ENCODE results near the gene GNG14. TPM values are rescaled to one million over a fixed set of nuclear protein-coding genes. Genes with fewer than 3 reads are reported as not detected.
"Not testable (repeated sequence)": the region's sequence is repeated elsewhere in the genome, so short reads cannot be mapped to it uniquely, and the experiment has no call there.

Gene GNG14
- not detected for total RNA-seq

DNA sequence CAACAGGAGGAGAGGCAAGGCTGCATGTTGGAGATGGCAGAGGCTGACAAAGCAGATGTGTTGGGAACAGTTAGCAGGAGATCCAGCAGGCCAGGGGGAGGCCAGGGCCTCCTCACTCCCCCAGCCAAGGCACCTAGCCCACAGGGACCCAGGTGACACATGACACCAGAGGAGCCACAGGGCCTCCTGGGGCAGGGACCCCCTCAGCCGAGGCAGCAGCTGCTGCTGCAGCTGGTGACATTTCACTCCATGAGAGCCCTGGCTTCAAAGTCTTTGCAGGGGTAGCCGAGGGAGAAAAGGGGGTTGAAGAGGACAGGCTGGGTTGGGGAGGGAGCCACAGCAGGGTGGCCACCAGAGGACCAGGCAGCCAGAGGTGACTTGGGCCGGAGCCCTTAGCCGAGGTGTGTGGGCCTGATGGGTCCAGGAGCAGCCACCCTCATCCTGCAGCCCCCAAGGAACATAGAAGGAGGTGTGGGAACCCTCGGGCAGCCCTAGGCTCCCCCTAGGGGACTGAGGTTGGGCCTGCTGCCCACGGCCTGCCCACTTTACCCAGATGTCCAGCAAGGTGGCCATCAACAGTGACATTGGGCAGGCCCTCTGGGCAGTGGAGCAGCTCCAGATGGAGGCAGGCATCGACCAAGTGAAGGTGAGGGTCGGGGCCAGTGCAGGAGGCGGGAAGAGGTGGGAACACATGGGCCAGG, at the start of gene GNG14:
Gene GNG14 (plus strand): TSS at position 503 of the 701 bp plus-strand sequence. CDS start 51 bp downstream, at position 554.
- Mint-ChIP-seq H3K4me1 (ENCODE audit: low read depth) (no peaks in the 10 kb centered on the region), H3K4me3 (no peak within 1 kb of the TSS), H3K9me3 (no peaks in the 10 kb centered on the region), H3K27me3 (ENCODE audit: low read depth) (no peaks in the 10 kb centered on the region), H3K36me3 (ENCODE audit: insufficient read depth) (peaks cover 2% of the 10 kb centered on the region)
- DNase-seq (no peak), ATAC-seq (no peak)

DNA sequence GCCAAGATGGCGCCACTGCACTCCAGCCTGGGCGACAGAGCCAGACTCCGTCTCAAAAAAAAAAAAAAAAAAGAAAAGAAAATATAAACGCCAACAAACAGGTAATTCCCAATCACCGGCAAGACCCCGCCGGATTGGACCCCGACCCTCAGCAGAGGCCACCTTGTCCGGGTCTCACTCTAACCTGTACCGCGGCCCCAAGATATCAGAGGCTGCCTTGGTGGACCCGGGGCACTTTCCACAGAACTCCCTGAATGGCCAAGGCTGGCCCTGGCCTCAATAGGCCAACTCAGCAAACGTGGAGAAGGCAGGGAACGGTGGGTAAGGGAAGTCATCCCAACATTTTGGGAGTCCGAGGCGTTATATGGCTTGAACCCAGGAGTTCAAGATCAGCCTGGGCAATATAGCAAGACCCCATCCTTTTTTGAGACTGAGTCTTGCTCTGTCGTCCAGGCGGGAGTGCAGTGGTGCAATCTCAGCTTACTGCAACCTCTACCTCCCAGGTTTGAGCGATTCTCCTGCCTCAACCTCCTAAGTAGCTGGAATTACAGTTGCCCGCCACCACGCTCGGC, 49.1 kb upstream of the GNG14 start:
- no peak overlapping the region for H3K4me3 Mint-ChIP-seq
- no peaks in the 10 kb centered on the region for H3K9me3 Mint-ChIP-seq
- H3K36me3 Mint-ChIP-seq (ENCODE audit: insufficient read depth), result peaks cover 8% of the 10 kb centered on the region
- DNase-seq (no peak), ATAC-seq (no peak)
- H3K27me3 Mint-ChIP-seq (ENCODE audit: low read depth), result no peaks in the 10 kb centered on the region
- peaks cover 17% of the 10 kb centered on the region for H3K4me1 Mint-ChIP-seq (ENCODE audit: low read depth)

DNA sequence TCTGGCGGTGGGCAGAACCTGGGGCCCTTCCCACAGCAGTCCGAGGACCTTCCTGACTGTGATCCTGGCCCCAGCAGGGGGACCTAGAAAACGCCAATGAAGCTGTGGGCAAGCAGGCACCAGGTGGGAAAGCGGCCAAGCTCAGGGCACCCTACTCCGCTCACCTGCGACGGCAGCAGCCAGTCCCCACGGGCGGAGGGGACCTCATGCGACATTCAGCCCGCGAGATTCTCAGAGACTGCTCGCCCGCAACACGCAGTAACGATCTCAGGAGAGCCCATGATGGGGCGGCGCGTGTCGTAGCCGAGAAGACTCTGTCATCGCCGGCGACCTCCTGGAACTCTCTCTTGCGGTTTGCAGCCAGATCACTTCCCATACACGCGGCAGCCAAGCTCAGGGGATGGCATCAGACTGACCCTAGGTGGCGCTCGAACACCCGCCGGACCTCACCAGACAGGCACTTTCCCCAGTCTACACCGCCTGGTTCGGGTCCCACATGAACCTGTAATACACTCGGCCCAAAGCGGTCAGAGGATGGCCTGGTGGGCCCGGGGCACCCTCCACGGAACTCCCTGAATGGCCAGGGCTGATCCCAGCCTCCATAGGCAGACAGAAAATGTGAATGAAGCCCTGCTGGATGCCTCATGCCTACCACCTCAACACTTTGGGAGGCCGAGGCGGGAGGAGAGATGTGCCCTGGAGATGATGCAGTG, 47.7 kb upstream of the GNG14 start:
- peak; percentile 88 for DNase-seq
- Mint-ChIP-seq H3K4me1 (ENCODE audit: low read depth) (peaks cover 14% of the 10 kb centered on the region), H3K27me3 (ENCODE audit: low read depth) (no peaks in the 10 kb centered on the region), H3K9me3 (no peaks in the 10 kb centered on the region), H3K4me3 (peak overlapping the region; percentile 76), H3K36me3 (ENCODE audit: insufficient read depth) (peaks cover 4% of the 10 kb centered on the region)
- peak; percentile 96 for ATAC-seq

DNA sequence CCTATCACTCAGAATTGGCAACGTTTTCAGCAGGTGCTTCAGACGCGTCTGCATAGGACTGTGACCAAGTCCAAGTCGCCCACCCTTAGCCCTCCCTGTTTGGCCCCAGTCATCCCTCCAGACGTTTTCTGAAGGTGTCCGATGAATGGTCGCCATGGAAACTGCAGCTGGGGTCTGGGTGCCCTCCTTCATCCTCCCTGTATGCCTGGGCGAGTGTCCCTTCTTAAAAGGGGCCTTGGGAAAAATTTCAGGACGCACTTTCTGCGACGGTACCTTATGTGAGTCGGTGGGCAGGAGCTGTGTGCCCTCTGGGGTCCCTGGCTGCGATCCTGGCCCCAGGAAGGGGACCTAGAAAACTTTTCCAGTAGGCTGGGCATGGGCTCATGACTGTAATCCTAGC, 46.3 kb upstream of the GNG14 start:
- Mint-ChIP-seq H3K9me3 (no peaks in the 10 kb centered on the region), H3K4me1 (ENCODE audit: low read depth) (peaks cover 9% of the 10 kb centered on the region), H3K27me3 (ENCODE audit: low read depth) (no peaks in the 10 kb centered on the region), H3K4me3 (no peak overlapping the region), H3K36me3 (ENCODE audit: insufficient read depth) (peaks cover 6% of the 10 kb centered on the region)
- DNase-seq (no peak), ATAC-seq (no peak)

DNA sequence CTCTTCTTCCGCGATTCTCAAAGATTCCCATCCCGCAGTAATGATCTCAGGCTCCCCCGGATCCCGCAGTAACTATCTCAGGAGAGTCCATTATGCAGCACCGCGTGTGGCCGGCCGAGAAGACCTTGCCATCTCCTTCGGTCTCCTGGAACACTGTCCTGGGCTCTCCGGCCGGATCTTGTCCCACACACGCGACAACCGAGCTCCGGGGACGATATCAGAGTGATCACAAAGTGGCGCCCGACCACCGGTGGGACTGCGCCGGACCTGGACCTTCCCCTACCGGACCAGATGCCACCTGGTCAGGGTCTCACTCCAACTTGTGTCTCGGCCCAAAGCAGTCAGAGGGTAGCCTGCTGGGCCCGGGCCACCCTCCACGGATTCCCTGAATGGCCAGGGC, 45.3 kb upstream of the GNG14 start:
- H3K27me3 Mint-ChIP-seq (ENCODE audit: low read depth), result no peaks in the 10 kb centered on the region
- peaks cover 9% of the 10 kb centered on the region for H3K4me1 Mint-ChIP-seq (ENCODE audit: low read depth)
- ATAC-seq, result no peak
- no peaks in the 10 kb centered on the region for H3K9me3 Mint-ChIP-seq
- H3K4me3 Mint-ChIP-seq, result no peak overlapping the region
- peaks cover 6% of the 10 kb centered on the region for H3K36me3 Mint-ChIP-seq (ENCODE audit: insufficient read depth)
- no peak for DNase-seq

DNA sequence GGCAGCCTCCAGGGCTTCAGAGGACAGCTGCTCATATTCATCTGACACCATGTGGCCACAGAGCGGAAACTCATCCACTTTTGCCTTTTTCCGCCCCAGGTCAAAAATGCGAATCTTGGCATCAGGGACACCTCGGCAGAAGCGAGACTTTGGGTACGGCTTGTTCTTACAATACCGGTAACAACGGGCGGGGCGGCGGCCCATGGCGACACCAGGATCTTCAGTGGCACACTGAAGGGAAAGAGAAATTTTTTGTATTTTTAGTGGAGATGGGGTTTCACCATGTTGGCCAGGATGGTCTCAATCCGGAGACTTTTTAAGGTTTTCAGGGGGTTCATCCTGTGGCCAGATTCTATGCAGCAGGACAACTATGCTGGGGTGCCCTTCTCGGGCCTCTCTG, 44.1 kb upstream of the GNG14 start:
- not testable (repeated sequence) for H3K36me3 Mint-ChIP-seq (ENCODE audit: insufficient read depth); H3K4me3 Mint-ChIP-seq; H3K27me3 Mint-ChIP-seq (ENCODE audit: low read depth)

DNA sequence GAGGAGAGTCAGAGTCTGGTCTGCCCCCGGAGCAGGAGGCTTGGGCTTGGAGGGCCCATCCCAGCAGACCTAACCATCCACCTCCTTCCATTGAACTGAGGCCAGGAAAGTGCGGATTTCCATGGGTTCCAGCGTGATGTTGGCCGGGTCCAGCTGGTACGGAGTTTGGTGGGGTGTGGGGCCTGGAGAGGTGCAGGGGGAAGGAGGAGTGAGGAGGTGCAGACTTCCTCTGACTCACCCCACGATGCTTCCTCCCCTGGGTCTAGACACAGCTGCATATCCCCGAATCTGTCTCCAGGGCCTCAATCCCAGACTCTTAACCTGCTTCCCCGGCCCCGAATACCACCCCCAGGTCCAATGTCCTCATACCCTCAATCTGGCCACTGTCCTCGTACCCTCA, 41.2 kb upstream of the GNG14 start:
- Mint-ChIP-seq H3K4me3 (no peak overlapping the region), H3K9me3 (no peaks in the 10 kb centered on the region), H3K36me3 (ENCODE audit: insufficient read depth) (peaks cover 6% of the 10 kb centered on the region), H3K4me1 (ENCODE audit: low read depth) (no peaks in the 10 kb centered on the region), H3K27me3 (ENCODE audit: low read depth) (no peaks in the 10 kb centered on the region)
- DNase-seq (no peak), ATAC-seq (no peak)

More for the DNA sequence above, 44.1 kb upstream of the GNG14 start:
- not testable (repeated sequence) for H3K9me3 Mint-ChIP-seq; ATAC-seq; H3K4me1 Mint-ChIP-seq (ENCODE audit: low read depth); DNase-seq

DNA sequence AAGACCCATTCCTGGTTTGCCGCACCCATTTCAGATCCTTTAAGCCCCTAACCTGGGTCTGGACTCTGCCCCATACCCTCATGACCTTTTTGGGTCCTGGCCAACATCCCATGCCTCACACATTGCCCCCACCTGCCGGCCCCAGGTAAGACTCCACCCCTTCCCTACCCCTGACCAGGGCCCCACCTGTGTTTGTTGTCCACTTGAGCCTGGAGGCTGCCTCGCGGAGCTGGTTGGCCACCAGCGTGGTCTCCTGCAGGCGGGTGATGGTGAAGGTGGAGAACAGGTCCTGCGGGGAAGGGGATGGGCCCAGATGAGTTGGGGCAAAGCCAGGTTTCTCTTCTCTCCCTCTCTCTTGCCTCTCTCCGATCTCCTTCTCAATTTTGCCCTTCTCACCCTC, 40.8 kb upstream of the GNG14 start:
- H3K9me3 Mint-ChIP-seq, result no peaks in the 10 kb centered on the region

DNA sequence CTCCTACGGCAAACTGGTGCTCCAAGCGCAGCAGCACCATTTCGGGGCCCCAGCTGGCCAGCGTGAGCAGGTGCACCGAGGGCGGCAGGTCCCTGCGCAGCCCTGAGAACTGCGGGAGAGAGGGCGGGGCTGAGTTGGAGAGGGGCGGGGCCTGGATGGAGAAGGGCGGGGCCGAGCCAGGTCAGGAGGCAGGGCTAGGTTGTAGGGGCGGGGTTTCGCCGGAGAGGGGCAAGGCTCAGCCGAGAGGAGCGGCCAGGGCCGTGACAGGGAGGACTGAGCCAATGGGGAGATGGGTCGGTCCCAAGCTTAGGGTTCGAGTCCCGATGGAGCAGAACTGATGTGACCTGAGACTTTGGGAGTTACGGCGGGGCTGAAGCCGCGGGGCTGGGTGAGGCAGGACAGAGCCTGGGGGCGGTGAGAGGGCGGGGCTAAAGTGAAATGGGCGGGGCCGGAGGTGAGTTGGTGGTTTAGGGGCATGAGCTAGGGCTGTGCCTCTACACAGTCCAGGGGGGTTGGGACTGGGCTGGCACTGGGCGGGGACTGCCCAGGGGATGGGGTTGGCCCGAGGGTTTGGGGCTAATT, 40.2 kb upstream of the GNG14 start:
- Mint-ChIP-seq H3K27me3 (ENCODE audit: low read depth) (no peaks in the 10 kb centered on the region), H3K9me3 (no peaks in the 10 kb centered on the region), H3K4me3 (no peak overlapping the region), H3K4me1 (ENCODE audit: low read depth) (no peaks in the 10 kb centered on the region), H3K36me3 (ENCODE audit: insufficient read depth) (peaks cover 11% of the 10 kb centered on the region)
- no peak for DNase-seq
- ATAC-seq, result peak; percentile 83 to 86

More for the DNA sequence above, 40.8 kb upstream of the GNG14 start:
- ATAC-seq (peak in 1 of 2 donors; percentile 15), DNase-seq (no peak)
- no peak overlapping the region for H3K4me3 Mint-ChIP-seq
- peaks cover 9% of the 10 kb centered on the region for H3K36me3 Mint-ChIP-seq (ENCODE audit: insufficient read depth)
- no peaks in the 10 kb centered on the region for H3K27me3 Mint-ChIP-seq (ENCODE audit: low read depth)
- H3K4me1 Mint-ChIP-seq (ENCODE audit: low read depth), result no peaks in the 10 kb centered on the region

DNA sequence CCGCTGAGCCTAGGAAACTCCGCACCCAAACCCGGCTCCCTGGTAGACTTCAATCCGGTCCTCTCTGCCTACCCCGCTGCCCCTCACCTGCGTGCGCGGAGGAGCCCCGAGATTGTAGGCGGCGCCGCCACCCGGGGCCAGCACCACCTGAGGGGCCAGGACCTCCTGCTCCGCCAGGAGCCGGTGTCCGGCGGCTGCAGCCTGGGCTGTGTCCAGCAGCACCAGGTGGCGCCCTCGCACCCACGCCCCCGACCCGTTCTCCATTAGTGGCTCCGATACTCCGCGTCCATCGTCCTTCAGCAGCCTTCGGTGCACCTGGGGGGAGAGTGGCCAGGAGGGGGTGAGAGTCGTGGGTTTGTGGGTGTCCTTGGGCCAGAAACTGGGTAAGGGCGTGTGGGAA, 39.7 kb upstream of the GNG14 start:
- Mint-ChIP-seq H3K4me1 (ENCODE audit: low read depth) (no peaks in the 10 kb centered on the region), H3K27me3 (ENCODE audit: low read depth) (no peaks in the 10 kb centered on the region), H3K36me3 (ENCODE audit: insufficient read depth) (peaks cover 11% of the 10 kb centered on the region), H3K9me3 (no peaks in the 10 kb centered on the region), H3K4me3 (no peak overlapping the region)
- peak in 1 of 2 donors; percentile 4 for ATAC-seq
- no peak for DNase-seq

DNA sequence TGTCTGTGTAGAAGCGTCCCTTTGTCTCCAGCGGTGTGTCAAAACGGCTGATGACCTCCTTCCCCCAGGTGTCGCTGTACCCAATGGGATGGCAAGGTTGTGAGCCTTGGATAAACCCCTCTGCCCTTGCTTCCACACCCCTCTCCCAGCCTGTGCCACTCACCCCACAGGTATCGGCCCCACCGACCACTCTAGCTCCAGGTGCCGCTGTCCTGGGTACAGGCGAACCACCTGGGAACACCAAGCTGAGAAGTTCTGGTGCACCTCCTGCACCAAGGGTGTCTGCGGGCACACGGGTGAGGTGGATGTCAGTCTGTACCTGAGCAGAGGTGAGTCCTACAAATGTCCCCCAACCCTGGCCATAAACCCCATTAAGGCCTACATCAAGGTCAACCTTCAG, 37.9 kb upstream of the GNG14 start:
- no peak overlapping the region for H3K4me3 Mint-ChIP-seq
- ATAC-seq (no peak), DNase-seq (no peak)
- H3K27me3 Mint-ChIP-seq (ENCODE audit: low read depth), result no peaks in the 10 kb centered on the region
- no peaks in the 10 kb centered on the region for H3K9me3 Mint-ChIP-seq
- no peaks in the 10 kb centered on the region for H3K4me1 Mint-ChIP-seq (ENCODE audit: low read depth)
- peaks cover 9% of the 10 kb centered on the region for H3K36me3 Mint-ChIP-seq (ENCODE audit: insufficient read depth)

DNA sequence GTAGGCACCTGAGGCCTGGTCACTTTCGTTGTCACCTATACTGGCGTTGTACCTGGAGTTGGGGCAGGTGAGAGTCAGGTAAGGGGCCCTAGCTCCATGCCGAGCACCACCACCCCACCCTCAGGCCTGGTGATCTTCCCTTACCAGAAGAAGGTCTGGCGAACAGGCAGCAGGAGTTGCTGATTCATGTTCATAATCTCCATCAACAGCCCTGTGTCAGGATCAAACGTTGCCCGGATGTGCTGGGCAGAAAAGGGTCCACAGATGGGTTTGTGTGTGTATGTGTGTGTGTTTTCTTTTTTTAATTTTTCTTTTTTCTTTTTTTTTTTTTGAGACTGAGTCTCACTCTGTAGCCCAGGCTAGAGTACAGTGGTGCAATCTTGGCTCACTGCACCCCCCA, 35.6 kb upstream of the GNG14 start:
- DNase-seq (no peak), ATAC-seq (no peak)
- peaks cover 24% of the 10 kb centered on the region for H3K36me3 Mint-ChIP-seq (ENCODE audit: insufficient read depth)
- H3K4me3 Mint-ChIP-seq, result no peak overlapping the region
- no peaks in the 10 kb centered on the region for H3K9me3 Mint-ChIP-seq
- no peaks in the 10 kb centered on the region for H3K27me3 Mint-ChIP-seq (ENCODE audit: low read depth)
- no peaks in the 10 kb centered on the region for H3K4me1 Mint-ChIP-seq (ENCODE audit: low read depth)

DNA sequence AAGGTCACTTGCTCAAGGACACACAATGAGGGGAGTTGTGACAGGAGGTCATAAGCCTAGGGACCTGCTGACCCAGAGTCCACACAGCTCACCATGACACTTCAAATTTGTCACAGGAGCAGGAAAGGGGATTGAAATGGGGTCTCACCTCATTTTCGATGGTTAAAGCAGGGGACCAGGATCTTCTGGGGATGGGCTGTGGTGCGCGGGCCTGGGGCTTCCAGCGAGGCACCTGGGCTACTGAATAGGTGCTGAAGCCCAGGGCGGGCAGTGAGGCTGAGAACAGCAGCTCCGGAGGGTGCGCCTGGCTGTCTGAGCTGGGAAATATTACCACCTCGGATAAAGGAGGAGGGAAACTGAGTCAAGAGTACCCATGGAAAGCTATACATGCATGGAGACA, 32.3 kb upstream of the GNG14 start:
- no peak for ATAC-seq
- H3K4me1 Mint-ChIP-seq (ENCODE audit: low read depth), result no peaks in the 10 kb centered on the region
- no peak overlapping the region for H3K4me3 Mint-ChIP-seq
- H3K9me3 Mint-ChIP-seq, result no peaks in the 10 kb centered on the region
- peaks cover 33% of the 10 kb centered on the region for H3K36me3 Mint-ChIP-seq (ENCODE audit: insufficient read depth)
- no peak for DNase-seq
- no peaks in the 10 kb centered on the region for H3K27me3 Mint-ChIP-seq (ENCODE audit: low read depth)

DNA sequence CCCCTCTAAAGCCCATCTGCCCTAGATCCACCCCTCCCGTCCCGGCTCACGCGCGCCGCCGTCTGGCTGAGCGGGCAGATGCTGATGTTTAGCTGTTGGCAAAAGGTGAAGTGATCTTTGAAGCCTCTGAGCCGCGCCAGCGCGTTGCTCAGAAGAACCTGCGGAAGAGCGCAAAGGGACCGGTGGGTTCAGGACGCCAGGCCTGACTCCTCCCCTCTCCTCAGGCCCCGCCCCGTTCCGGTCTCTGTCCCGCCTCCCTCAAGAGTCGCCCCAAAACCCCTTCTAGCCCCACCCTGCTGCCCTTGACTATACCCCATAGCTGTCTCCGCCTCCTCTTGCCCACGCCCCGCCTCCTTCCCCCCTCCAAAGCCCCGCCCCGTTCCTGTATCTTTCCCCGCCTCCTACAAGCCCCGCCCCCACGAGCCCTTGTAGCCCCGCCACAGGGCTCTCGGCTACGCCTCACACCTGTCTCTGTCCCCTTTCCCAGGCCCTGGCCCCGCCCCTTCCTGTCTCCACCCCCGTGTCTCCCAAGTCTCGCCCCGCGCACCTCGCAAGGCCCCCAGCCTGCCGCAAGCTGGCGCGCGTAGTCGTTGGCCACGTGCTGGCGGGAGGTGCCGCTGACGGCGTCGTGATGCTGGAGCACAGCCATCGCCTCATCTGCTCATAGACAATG, 30.8 kb upstream of the GNG14 start:
- DNase-seq (no peak), ATAC-seq (peak; percentile 37 to 41)
- Mint-ChIP-seq H3K27me3 (ENCODE audit: low read depth) (no peaks in the 10 kb centered on the region), H3K9me3 (no peaks in the 10 kb centered on the region), H3K36me3 (ENCODE audit: insufficient read depth) (peaks cover 31% of the 10 kb centered on the region), H3K4me1 (ENCODE audit: low read depth) (no peaks in the 10 kb centered on the region), H3K4me3 (no peak overlapping the region)
